ENCODE results near the gene GPC5.

Gene GPC5

DNA sequence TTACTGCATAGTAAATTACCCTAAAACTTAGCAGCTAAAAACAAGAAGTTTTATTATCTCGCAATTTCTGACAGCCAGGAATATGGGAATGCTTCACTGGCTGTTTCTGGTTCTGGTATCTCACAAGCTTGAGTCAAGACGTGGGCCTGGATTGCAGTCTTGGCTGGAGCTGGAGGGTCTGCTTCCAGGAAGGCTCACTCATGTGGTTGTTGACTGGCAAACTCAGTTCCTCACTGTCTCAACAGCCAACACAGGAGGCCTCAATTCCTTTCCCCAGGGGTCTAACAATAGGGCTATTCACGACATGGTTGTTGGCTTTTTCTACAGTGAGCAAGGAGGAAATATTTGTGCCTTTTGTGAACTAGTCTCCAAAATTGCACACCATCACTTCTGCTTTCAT, 146.3 kb downstream of the GPC5 start:
- DNase-seq: no peak

DNA sequence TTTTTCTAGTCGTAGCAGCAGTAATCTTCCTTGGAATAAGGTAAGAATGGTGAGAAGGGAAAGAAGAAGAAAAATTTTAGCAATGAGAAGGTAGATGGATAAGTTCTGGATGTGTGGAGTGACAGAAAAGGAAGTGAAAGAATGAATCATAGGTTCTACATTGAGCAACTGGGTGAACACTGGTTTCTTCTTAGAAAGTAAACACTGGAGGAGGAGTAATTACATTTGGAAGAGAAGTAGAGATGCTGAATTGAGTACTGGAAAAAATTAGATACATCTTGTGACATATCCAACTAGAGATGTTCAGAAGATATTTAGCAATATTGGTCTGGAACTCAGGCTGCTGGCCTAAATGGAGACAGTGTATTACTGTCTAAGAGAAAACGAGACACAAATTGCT, 148.5 kb downstream of the GPC5 start:
- DNase-seq: no peak

DNA sequence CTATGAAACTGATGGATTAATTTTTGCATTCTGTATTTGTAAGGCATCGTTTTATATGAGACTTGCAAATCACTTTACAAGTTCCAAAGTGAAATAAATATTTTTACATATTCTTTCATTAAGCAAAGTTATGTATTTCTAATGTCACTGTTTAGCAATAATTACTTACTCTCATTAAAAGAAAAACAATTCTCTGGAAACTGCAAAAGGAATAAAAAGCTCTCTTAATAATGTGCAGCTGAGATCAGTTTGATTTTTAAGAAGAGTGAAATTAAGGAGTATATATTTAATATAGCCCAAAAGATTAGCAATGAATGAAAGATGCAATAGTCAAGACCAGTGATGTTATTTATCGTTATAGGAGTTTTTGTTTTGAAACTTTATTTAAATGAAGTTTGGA, 155.2 kb downstream of the GPC5 start:
- no peak for DNase-seq

DNA sequence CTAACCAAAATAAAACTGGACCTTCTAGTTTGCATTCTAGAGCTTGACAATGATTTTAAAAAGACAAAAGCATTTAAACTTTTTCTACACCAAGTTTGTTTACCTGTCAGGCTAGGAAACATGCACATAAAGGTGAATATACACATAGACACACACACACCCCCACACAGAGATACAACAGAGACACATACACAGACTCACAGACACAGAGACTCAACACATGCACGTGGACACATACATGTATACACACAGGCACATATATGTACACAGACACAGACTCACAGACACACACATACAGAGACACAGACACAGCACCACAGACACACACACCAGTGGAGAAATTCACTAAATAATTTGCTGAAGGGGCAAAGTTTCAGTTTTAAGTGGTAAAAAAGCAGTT, 155.7 kb downstream of the GPC5 start:
- DNase-seq: no peak

DNA sequence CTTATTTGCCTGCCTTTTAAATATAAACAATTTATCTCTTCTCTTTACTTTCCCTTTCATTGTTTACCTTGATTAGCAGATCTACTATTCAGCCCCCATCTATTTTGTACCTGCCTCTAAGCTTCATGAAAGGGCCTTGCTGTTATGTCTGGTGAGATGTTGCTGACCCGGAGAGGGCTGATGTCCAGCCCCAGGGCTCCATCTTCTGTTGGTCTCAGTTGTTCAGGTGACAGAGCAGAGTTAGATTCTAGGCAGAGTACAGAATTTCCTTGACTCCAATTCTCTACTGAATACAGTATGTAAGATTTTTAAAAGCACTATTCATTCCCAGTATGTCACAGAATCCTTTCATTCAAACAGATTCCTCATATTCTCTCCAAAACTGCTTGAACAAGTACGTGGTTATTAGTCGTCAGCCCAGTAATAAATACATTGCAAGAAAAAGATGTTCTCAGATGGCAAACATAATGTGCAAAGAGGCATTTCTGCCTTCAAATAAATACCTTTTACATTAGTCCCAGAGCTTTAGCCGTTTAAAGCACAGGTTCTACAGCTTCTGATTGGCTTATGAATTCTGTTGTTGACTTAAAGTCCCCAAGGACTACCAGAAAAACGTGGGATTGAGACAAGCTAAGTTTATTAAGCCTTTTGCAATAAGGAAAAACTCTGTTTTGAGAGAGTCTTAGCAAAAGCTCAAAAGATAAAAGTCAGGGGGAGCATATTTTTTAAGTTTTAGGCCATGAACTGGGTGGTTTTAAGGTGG, 159.1 kb downstream of the GPC5 start:
- DNase-seq: no peak

DNA sequence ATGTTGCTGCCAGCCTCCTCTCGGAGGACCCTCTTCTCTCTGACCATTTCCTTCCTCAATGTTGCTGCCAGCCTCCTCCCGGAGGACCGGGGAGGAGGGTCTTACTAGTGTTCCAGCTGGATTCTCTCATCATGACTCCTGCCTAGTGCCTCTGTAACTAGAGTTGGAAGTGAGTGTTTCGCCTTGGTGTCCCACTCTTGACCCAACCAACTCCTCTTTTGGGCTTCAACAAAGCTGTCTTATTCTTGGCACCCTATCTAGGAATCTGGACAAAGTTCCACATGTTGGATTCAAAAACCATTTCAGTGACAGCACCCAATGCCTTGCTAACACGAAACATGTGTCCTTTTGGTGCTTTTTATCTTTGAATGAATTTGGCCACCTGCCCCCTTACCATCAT, 165.4 kb downstream of the GPC5 start:
- no peak for DNase-seq

DNA sequence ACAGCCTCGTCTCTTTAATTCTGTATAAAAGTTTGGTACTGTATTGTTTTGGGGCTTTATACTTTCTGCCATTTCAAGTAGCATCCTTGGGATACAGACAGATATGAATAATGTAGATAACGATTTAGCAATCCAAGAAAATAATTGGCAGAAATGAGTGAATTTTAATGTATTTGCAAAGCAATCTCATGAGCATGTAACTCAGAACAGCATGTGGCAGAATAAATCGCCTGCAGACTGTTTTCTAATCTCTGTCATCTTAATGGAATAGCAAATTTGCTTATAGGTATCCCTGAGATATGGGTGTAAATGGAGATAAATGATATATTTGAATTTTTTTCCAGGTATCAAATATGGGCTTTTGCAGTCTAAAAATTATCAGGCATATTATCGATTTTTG, 166.0 kb downstream of the GPC5 start:
- DNase-seq: no peak

DNA sequence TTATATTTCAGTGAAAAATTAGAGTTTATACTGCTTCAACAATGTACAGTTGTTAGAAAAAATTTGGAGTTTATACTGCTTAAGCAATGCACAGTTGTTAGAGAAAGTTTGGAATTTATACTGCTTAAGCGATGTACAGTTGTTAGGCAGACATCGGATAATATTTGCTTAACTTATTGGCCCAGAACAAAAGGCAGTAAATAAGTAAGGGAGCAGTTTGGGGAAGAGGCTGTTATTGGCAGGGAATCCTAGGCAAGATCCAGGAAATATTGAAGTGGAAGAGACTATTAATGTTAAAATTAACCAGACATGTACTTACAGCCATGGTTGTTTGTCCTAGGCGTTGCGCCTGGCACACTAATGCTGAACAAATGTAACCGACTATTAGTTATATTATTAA, 166.9 kb downstream of the GPC5 start:
- no peak for DNase-seq

DNA sequence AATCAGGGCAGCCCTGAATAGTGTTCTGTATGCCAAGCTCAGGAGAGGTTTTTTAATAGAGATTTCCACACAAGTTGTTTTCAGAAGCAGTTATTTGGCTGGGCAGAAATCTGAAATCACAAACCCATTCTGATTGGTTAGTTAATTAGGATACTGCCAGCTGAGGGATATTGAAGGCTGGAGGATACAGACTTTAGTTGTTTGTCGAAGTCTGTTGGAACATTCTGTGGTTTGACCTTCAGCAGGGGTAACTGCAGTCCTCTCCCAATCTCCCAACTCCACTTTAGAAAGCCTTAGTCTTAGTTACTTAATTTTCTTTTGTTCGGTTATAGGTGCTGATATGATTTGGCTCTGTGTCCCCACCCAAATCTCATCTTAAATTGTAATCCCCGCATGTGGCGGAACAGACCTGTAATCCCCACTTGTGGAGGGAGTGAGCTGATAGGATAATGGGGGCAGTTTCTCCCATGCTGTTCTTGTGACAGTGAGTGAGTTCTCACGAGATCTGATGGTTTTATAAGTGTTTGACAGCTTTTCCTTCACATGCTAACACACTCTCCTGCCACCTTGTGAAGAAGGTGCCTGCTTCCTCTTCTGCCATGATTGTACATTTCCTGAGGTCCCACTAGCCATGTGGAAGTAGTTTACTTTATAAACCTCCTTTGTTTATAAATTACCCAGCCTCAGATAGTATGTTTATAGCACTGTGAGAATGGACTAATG, 169.2 kb downstream of the GPC5 start:
- DNase-seq: no peak

DNA sequence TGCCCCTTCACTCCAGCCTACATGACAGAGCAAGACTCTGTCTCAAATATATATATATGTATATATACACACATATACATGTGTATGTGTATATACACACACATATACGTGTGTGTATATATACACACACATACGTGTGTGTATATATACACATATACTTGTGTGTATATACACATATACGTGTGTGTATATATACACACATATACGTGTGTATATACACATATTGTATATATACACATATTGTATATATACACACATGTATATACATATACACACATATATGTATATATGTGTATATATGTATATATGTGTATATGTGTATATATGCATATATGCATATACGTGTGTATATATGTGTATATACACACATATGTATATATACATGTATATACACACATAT, 173.3 kb downstream of the GPC5 start:
- DNase-seq: no peak

DNA sequence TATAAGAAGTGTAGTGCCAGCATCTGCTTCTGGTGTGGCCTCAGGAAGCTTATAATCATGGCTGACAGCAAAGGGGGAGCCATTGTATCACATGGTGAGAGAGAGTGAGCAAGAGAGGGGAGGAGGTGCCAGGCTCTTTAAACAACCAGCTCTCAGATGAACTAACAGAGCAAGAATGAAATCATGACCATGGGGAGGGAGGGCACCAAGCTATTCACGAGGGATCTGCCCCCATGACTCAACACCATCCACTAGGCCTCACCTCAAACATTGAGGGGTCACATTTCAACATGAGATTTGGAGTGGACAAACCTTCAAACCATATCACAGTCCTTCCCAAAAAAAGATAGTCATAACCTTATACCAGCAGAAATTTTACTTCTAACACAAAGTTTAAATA, 174.0 kb downstream of the GPC5 start:
- no peak for DNase-seq

DNA sequence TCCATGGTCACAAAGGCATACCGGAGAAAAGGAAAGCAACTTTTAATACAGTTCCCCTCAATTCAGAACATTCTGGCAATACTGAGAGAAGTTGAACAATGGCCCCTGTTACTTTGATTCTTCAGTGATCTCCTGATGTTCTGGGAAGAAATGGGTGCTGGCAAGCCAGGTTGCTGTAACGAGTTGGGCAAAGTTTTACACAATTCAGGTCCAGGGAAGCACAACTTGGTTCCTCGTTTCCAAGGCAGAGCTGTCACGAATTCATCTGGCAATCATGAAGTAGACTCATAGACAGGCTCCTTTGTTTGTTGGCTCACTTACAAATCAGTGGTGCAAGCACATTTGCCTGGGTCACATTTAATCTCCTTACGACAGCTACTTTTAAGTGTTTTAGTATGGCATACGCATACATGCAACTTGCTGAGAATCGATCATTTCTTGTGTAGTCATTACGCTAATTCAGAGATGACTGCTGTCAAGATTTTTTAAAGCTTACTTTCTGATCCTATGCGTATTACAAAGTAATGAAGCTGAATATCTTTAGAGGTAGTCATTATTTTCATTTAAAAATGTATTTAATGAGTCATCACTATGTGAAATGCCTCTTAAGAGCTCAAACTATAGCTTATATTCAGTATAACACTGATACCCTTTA, 174.7 kb downstream of the GPC5 start:
- DNase-seq: no peak

DNA sequence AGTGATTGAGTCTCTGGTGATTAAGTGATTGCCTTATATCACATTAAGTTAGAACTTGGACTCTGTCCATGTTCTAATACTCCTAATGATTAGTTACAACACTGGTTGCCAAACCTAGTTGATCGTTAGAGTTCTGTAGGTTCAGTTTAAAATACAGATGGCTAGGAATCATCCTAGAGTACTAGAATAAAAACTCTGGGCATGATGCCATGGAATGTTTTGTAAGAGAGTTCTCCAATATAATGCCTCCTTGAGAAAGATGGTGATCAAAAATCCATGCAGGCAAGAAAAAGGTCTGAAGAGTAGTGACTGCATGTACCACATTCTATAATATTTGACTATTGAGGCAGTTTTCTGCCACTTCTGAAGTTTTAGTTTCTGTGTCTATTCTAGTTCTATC, 176.3 kb downstream of the GPC5 start:
- no peak for DNase-seq

DNA sequence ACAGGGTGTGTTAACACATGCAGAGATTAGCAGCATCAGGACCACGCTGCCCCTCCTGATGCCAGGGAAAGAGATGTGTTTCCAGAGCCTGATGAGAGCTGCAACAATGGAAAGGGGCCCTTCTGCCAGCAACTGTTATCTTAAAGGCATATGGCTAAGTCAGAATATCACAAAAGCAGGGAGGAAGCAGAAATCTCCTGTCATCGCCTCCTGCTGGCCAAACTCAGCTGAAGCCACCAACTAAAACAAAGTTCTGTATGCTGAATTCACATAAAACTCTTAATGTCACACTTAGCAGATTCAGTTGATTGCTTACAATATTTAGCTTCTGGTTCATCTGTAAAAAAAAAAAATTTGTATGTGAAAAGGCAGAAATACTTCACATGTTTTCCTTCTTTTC, 178.2 kb downstream of the GPC5 start:
- DNase-seq: no peak

DNA sequence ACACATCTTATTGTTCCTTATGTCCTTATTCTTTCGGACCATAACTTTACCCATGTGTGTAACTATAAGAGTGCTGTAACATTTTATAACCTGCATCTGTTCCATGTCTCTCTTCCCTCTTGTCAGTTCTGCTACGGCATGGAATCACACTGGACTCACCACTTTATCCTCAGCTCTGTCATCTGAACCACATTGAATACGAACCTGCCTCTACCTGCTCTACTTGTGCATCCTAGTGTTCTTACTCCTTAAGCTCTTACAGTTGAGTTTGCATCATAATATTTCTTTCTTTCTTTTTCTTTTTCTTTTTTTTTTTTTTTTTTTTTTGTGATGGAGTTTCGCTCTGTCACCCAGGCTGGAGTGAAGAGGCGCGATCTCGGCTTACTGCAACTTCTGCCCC, 180.9 kb downstream of the GPC5 start:
- no peak for DNase-seq

DNA sequence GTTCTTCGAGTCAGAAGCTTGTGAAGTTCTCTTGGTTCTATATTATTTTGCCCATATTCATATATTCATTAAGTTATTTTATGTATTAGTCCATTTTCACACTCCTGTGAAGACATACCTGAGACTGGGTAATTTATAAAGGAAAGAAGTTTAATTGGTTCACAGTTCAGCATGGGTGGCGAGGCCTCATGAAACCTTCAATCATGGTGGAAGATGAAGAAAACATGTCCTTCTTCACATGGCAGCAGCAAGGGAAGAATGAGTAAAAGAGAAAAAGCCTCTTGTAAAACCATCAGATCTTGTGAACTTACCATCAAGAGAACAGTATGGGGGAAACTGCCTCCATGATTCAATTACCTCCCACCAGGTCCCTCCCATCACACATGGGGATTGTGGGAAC, 182.3 kb downstream of the GPC5 start:
- DNase-seq: no peak

DNA sequence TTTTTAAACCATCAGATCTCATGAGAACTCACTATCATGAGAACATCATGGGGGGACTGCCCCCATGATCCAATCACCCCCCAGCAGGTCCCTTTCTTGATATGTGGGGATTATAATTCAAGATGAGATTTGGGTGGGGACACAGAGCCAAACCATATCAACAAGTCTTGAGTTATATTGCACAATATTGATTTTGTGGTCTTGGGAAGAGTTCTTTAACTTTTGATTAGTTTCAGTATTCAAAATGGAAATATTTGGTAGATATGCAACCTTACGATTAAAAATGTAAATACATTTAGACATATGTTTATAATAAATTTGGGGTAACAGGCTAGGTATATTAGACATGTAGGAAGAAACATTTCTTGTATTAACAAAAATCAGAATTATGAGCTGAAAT, 188.2 kb downstream of the GPC5 start:
- DNase-seq: no peak

DNA sequence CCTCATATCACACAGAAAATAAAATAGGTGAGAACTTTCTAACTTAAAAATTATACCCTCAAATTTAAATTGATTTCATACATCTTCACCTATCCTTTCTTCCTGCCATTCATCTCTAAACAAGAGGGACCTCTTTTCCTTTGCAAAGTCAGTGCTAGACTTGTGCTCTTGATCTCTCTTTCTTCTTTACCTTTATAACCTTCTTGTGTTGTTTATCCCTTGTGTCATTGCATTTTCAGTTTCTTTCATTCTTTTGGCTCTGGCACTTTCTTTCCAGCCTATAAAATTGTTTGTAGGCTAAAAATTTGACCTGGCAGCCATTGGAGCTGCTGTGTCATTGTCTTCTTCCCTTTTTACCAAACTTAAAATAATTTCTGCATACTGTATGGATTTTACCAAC, 190.1 kb downstream of the GPC5 start:
- no peak for DNase-seq

DNA sequence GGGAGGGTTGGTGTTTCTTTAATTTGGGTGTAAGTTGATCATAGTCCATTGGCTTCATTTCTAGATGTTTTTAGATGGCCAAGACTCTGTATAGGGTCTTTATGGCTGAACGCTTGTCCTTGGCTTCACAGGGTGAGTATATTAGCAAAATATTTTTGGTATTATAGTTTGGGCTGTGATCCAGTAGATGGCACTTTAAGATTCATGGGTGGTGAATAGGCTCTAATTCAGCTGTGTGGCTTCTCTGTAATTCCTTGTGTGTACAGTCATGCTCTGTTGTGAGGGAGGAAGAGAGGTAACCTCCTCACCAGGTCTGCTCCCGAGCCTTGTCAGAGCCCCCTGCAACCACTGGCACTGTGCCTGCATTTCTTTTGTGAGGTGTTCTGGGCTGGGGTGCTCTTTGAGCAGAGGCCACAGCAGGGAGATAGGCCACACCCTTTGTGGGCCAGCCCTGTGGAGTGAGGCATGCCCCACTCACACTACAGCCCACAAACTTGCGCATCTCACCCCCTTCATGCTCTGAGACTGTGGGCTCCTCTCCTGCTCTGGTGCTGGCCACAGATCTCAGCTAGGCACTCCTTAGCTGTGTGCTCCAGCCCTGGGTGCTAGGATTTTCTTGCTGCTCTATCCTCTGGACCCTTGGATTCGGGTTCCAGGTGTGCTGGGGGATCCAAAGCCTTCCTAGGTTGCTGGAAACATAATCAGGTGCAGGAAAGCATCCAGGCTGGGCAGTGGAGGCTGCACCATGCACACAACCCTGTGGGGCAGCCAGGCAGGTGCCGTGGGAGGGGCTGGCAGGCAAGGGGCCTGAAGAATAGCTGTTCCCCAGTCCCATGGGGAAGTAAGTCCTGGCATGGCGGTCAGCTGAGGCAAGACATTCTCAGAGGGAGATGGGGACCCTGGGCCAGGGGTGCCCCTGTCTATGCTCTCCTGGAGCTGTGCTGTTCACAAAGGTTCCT, 193.9 kb downstream of the GPC5 start:
- no peak for DNase-seq

DNA sequence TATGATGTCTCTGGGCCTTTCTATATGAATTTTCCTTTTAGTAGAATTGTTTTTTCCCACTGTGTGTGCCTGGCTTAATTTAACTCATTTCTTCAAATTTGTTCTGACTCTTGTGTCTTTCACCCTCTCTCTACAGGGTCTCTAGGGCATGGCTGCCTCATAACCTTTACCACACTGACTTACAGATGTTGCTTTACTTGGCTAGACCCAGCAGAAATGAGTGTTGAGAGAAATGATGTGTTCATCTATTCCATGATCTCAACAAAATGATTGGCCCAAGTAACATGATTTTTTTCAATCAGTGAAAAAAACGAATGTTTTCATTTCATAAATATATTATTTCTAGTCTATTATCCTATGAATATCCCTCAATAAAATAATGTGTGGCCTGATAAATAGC, 195.0 kb downstream of the GPC5 start:
- DNase-seq: no peak

DNA sequence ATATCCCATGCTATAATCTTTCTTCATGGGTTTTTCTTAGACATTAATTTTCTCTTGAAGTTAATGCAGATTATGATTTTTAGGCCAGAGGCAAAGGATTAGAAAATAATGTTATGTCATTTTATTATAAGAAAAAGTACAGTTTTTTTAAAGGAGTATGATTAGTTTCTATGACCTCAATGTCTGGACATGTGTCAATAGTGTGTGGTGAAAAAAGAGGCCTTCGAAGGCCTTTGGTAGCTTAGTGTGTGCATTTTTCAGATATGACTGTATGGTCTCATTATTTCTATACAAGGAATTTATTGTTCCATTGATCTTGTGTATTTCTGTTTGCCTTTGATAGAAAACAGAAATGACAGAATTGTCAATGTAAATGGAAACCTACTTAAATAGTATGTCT, 195.6 kb downstream of the GPC5 start:
- DNase-seq: no peak

DNA sequence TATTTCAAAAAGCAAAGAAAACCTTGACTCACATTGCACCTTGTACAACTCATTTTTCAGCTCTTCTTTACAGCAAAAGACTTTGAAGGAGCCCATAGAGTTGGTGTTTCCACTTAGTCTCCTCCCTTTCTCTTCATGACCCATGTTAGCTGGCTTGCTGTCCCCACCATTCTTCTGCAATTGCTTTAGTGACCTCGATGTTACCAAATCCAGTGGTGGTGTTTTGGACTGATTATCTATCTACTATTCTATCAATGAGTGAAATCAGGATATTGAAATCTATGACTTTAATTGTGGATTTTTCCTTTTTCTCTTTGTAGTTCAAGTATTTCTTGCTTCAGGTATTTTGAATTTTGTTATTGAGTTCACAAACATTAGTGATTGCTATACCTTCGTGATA, 197.3 kb downstream of the GPC5 start:
- DNase-seq: no peak

DNA sequence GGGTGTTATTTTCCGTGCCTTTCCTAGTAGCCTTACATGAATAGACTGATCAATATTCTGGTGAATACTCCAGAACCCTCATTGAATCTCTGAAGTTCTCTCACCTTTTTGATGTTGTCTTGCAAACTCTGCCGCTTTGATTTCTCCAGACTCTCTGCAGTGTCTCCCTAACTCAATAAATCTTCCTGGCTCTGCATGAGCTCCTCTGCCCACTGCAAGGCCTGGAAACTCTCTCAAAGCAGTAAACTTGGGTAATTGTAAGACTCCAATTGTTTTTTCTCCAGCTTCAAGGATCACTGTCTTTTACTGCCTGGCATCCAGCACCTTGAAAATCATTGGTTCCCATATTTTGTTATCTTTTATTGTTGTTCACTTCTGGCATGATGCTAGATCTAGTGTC, 198.4 kb downstream of the GPC5 start:
- no peak for DNase-seq
